Lung microvascular endothelial cell (primary cell): ENCODE measurements around the gene CNGA1. TPM values are rescaled to one million over a fixed set of nuclear protein-coding genes. Genes with fewer than 3 reads are reported as not detected.

Experiments
- DNase-seq, 2 donors: peaks; one replicate each; pipeline versions ENCODE4 v3.0.0 to v3.0.0-alpha.2; 2010; ENCODE audit warnings: low read depth in 2 of 2
- total RNA-seq: library from RNA; depleted of rRNA; stranded (reverse); fragments of >200 nt; gene quantifications from 2 replicates; pipeline ENCODE4 v1.2.1, GENCODE V29; 2014

The CNGA1 gene
- total RNA-seq, 1 donor from 2014 or later: not detected

GRCh38 chr4:47913330-47913729, 103.2 kb downstream of the CNGA1 start:
- DNase-seq: peak; percentile 14 to 16

GRCh38 chr4:47907089-47907646, 109.3 kb downstream of the CNGA1 start:
- no peak for DNase-seq

GRCh38 chr4:47899639-47900038, 116.8 kb downstream of the CNGA1 start:
- no peak for DNase-seq

GRCh38 chr4:47891928-47892327, 124.6 kb downstream of the CNGA1 start:
- no peak for DNase-seq

Other genes with a start within 250 kb of the CNGA1 start
- under 0.01 TPM in 2 replicates for gene CORIN, start 178.6 kb downstream of the CNGA1 start, total RNA-seq
- 3.5 and 5.6 TPM in 2 replicates for gene NFXL1, start 102.1 kb downstream of the CNGA1 start, total RNA-seq
- gene NIPAL1, start 91 bp upstream of the CNGA1 start, total RNA-seq: under 0.01 and 0.20 TPM in 2 replicates
- 0.20 TPM in 1 of 2 replicates, not detected in the other for gene TXK, start 117.6 kb upstream of the CNGA1 start, total RNA-seq